HepG2 (cell line): Measurements from ENCODE around the gene STARD8. TPM values are rescaled to one million over a fixed set of nuclear protein-coding genes. Genes with fewer than 3 reads are reported as not detected.

Experiments
- ATAC-seq: fragments of 200-7000 bp; cut with Tn5 transposase; 3 replicates; pipeline ENCODE4 v1.9.1; 2020; ENCODE audit warnings: mild to moderate bottlenecking, moderate library complexity
- BruUV-seq: library from RNA; stranded (reverse); fragments of 400-500 nt; replicated peaks from 2 replicates; lab custom pipeline; 2021; lab: Mats Ljungman, UMichigan
- CTCF ChIA-PET: fragments of 300-600 bp; formaldehyde crosslinking; extraction: SDS; loops from one replicate; lab custom pipeline; 2021; ENCODE audit warnings: low total read pairs, inconsistent platforms, low intra/inter-chr PET ratio; lab: Yijun Ruan, JAX
- POLR2A ChIA-PET: fragments of 350-600 bp; sonication (Branson Sonifier 250); formaldehyde crosslinking; loops from one replicate; lab custom pipeline; 2020; ENCODE audit warnings: antibody characterized with exemption, inconsistent platforms; lab: Yijun Ruan, JAX
- DNase-seq: peaks from one replicate; pipeline ENCODE4 v3.0.0-alpha.2; 2015; ENCODE audit warnings: low spot score
- FAIRE-seq: peaks from 3 replicates; lab custom pipeline; 2011; peaks lifted over from hg19 to GRCh38; lab: Jason Lieb, UNC
- H2AFZ ChIP-seq: one replicate; pipeline ENCODE4 v1.6.1; 2011; ENCODE audit warnings: low read length, inconsistent platforms
- H3K27ac ChIP-seq: fragments of 300-600 bp; 3 replicates; pipeline ENCODE4 v1.8.0; 2011; ENCODE audit warnings: mixed run types, mild to moderate bottlenecking, mixed read lengths, low read length, inconsistent platforms; ENCODE audit not compliant: insufficient read depth; ENCODE audit errors: extremely low read length
- H3K27me3 ChIP-seq, 2 experiments: fragments of 200-600 bp in 1 of 2; 2 replicates in 1 of 2; 3 replicates in 1 of 2; pipeline versions ENCODE4 v1.6.0 to v1.8.0; 2011; ENCODE audit warnings: low read length in 2 of 2, mild to moderate bottlenecking in 2 of 2, moderate library complexity in 2 of 2, inconsistent platforms in 1 of 2; ENCODE audit not compliant: insufficient read depth in 2 of 2, control insufficient read depth in 1 of 2
- H3K36me3 ChIP-seq, 2 experiments: fragments of 200-600 bp in 1 of 2; replicated peaks in 1 of 2; 2 replicates in 1 of 2; 3 replicates in 1 of 2; pipeline versions ENCODE4 v1.5.1 to v1.8.0; 2011; ENCODE audit warnings: low read length in 2 of 2, inconsistent platforms in 1 of 2; ENCODE audit not compliant: insufficient read depth in 2 of 2, control insufficient read depth in 1 of 2
- H3K4me1 ChIP-seq: 2 replicates; pipeline ENCODE4 v1.5.1; 2012; ENCODE audit warnings: low read length, inconsistent platforms; ENCODE audit not compliant: insufficient read depth
- H3K4me2 ChIP-seq: 2 replicates; pipeline ENCODE4 v1.6.0; 2011; ENCODE audit warnings: low read depth, low read length, inconsistent platforms
- H3K4me3 ChIP-seq, 3 experiments: fragments of 200-600 bp in 1 of 3; sonication (generic), shearing (Covaris generic) in 1 of 3; replicated peaks in 1 of 3; 2 replicates each; pipeline ENCODE4 v1.5.1; 2011 to 2016; ENCODE audit warnings: low read length in 3 of 3, inconsistent platforms in 2 of 3, low read depth in 2 of 3, mild to moderate bottlenecking in 2 of 3, control low read depth in 1 of 3, mixed read lengths in 1 of 3; ENCODE audit not compliant: insufficient read depth in 1 of 3
- H3K79me2 ChIP-seq: one replicate; pipeline ENCODE4 v1.6.1; 2011; ENCODE audit warnings: low read length, inconsistent platforms; ENCODE audit not compliant: insufficient read depth
- H3K9ac ChIP-seq: 2 replicates; pipeline ENCODE4 v1.6.0; 2011; ENCODE audit warnings: mild to moderate bottlenecking, low read depth, low read length, inconsistent platforms; ENCODE audit not compliant: insufficient read depth
- H3K9me3 ChIP-seq: 2 replicates; pipeline ENCODE4 v1.5.1; 2012; ENCODE audit warnings: mild to moderate bottlenecking, low read length
- H4K20me1 ChIP-seq: 2 replicates; pipeline ENCODE4 v1.6.0; 2011; ENCODE audit warnings: inconsistent platforms, mild to moderate bottlenecking, low read length, moderate library complexity; ENCODE audit not compliant: insufficient read depth
- ETV6 ChIP-seq: sonication (generic); formaldehyde crosslinking; conservative IDR thresholded peaks from 2 replicates; pipeline ENCODE4 v1.4.0; 2020; ENCODE audit warnings: missing genetic modification reagents
- GABPA ChIP-seq, 2 experiments: IDR thresholded peaks; 2 replicates each; pipeline ENCODE4 v1.6.1; 2011 to 2016; ENCODE audit warnings: low read depth in 2 of 2, low read length in 1 of 2, missing biosample characterization in 1 of 2, missing genetic modification characterization in 1 of 2
- MEIS2 ChIP-seq: sonication (generic); formaldehyde crosslinking; IDR thresholded peaks from 2 replicates; pipeline ENCODE4 v1.9.0; 2021; ENCODE audit warnings: mild to moderate bottlenecking, missing genetic modification reagents
- MTA3 ChIP-seq: sonication (generic); formaldehyde crosslinking; IDR thresholded peaks from 2 replicates; pipeline ENCODE4 v1.4.0; 2020; ENCODE audit warnings: missing genetic modification reagents
- NFE2L2 ChIP-seq: fragments of 150-350 bp; IDR thresholded peaks from 2 replicates; pipeline ENCODE4 v1.6.1; 2014; ENCODE audit warnings: low read length
- RARG ChIP-seq: sonication (generic); formaldehyde crosslinking; IDR thresholded peaks from 2 replicates; pipeline ENCODE4 v1.4.0; 2020; ENCODE audit warnings: low read depth, mild to moderate bottlenecking, missing genetic modification reagents
- SNAPC2 ChIP-seq: sonication (generic); formaldehyde crosslinking; IDR thresholded peaks from 2 replicates; pipeline ENCODE4 v1.8.1; 2022; ENCODE audit warnings: mild to moderate bottlenecking, missing genetic modification reagents
- ZIK1 ChIP-seq: sonication (generic); formaldehyde crosslinking; IDR thresholded peaks from 2 replicates; pipeline ENCODE4 v1.5.0; 2020; ENCODE audit warnings: mild to moderate bottlenecking, low read depth, missing genetic modification reagents, borderline replicate concordance
- ZNF33B ChIP-seq: sonication (generic); formaldehyde crosslinking; IDR thresholded peaks from 2 replicates; pipeline ENCODE4 v1.5.1; 2020; ENCODE audit warnings: mild to moderate bottlenecking, missing genetic modification reagents
- ZNF572 ChIP-seq: sonication (generic); formaldehyde crosslinking; IDR thresholded peaks from 2 replicates; pipeline ENCODE4 v1.5.1; 2020; ENCODE audit warnings: mild to moderate bottlenecking, missing genetic modification reagents
- ZNF644 ChIP-seq: IDR thresholded peaks from 2 replicates; pipeline ENCODE4 v1.6.1; 2016; ENCODE audit warnings: low read depth
- ZSCAN30 ChIP-seq: sonication (generic); formaldehyde crosslinking; IDR thresholded peaks from 2 replicates; pipeline ENCODE4 v1.5.0; 2020; ENCODE audit warnings: mild to moderate bottlenecking, missing genetic modification reagents
- WGBS: methylation state at CpG from one replicate; pipeline ENCODE4 v1.1.6; 2017; ENCODE audit warnings: low lambda C conversion rate; 5-methylcytosine and 5-hydroxymethylcytosine counted together
- in situ Hi-C: cut with HindIII; loops from 2 replicates; pipeline ENCODE4 v1.10.0; 2017; ENCODE audit warnings: low pct_unique_long_range_greater_than_20kb; ENCODE audit not compliant: extremely low pct_ligation_motif_present
- intact Hi-C: fragments of 100-400 bp; cut with micrococcal nuclease; formaldehyde crosslinking; loops from one replicate; pipeline ENCODE4 v1.10.0; 2022; ENCODE audit not compliant: unreplicated experiment
- polyA plus RNA-seq, 8 experiments: library from polyadenylated mRNA; depleted of rRNA in 3 of 8; stranded (reverse) in 7 of 8; unstranded in 1 of 8; fragments of >200 nt; fragmentation: Illumina TruSeq in 4 of 8; extraction: Trizol in 4 of 8; gene quantifications; 2 replicates each; pipeline versions ENCODE4 v1.2.1 to v1.2.3, GENCODE V29; 2011 to 2016; ENCODE audit warnings: low read depth in 4 of 8, missing spikeins in 1 of 8, mixed read lengths in 1 of 8; ENCODE audit not compliant: insufficient read depth in 1 of 8
- total RNA-seq, 5 experiments: library from RNA; depleted of rRNA; stranded (reverse); fragments of >200 nt; fragmentation: Illumina TruSeq; extraction: Trizol; gene quantifications; 2 replicates each; pipeline ENCODE4 v1.2.3, GENCODE V29; 2016; ENCODE audit warnings: low read depth in 1 of 5

The STARD8 gene
- total and polyA plus RNA-seq, 2 of the 13 experiments (the other 11 are each of a cell fraction or from before 2014, with no cell fraction given), result 0.02 to 0.09 TPM

DNA sequence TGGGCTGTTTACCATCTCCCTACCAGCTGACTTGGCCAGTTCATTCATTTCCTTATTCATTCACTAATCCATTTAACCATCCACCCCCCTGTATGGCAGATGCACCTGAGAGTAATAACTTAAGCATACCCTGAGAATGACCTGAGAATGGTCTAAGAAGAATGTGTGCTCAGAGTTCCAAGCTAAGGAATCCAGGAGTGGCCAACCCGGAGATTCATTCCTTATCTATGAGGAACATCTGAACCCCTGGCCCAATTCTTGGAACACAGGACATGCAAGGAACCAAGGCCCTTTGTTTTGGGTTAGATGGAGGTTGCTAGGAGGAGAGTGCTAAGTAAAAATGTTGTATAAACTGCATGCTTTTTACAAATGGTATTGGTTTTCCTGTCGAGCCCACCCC is 13.5 kb upstream of the STARD8 start:
- no peak for ATAC-seq
- no peaks in the 10 kb centered on the region for H3K4me1 ChIP-seq
- H3K27ac ChIP-seq, result no peak overlapping the region
- no peak overlapping the region for H3K4me3 ChIP-seq
- H4K20me1 ChIP-seq, result no peaks in the 10 kb centered on the region
- BruUV-seq, result no TSS peak
- H3K9ac ChIP-seq, result no peak overlapping the region
- H3K36me3 ChIP-seq, result no peaks in the 10 kb centered on the region
- intact Hi-C loops (no loop called here), in situ Hi-C loops (no loop called here)
- CTCF ChIA-PET, result no interaction called here
- WGBS, result 0% methylated on average over 2 of the region's 2 CpGs
- H3K4me2 ChIP-seq, result no peak overlapping the region
- DNase-seq, result no peak
- FAIRE-seq, result no peak
- H3K27me3 ChIP-seq, result no peaks in the 10 kb centered on the region
- H3K79me2 ChIP-seq, result no peaks in the 10 kb centered on the region
- H2AFZ ChIP-seq, result no peak overlapping the region
- TF ChIP-seq ZNF33B (CRISPR knock-in tag) (no peak), ZSCAN30 (CRISPR knock-in tag) (no peak), GABPA (IDR thresholded peaks at IDR 0.05; ENCODE audit: low read depth, low read length) (no peak), GABPA (CRISPR knock-in tag; IDR thresholded peaks at IDR 0.05; ENCODE audit: low read depth) (no peak), NFE2L2 (no peak), RARG (CRISPR knock-in tag) (no peak), ZNF644 (no peak), ETV6 (CRISPR knock-in tag) (no peak), MTA3 (CRISPR knock-in tag) (no peak), ZIK1 (no peak), SNAPC2 (CRISPR knock-in tag) (no peak), ZNF572 (CRISPR knock-in tag) (no peak), MEIS2 (CRISPR knock-in tag) (no peak)
- no peaks in the 10 kb centered on the region for H3K9me3 ChIP-seq
- POLR2A ChIA-PET, result no interaction called here
